HEK293T (cell line): ENCODE data around the gene CKB.
"Not testable (repeated sequence)": the region's sequence is repeated elsewhere in the genome, so short reads cannot be mapped to it uniquely, and the experiment has no call there.

ENCODE experiments used
- CTCF ChIA-PET: fragments of 350-600 bp; formaldehyde crosslinking; extraction: SDS; loops from one replicate; lab custom pipeline; 2021; ENCODE audit warnings: antibody characterized with exemption, inconsistent platforms; lab: Yijun Ruan, JAX
- POLR2A ChIA-PET: fragments of 350-600 bp; formaldehyde crosslinking; extraction: SDS; loops from one replicate; lab custom pipeline; 2020; ENCODE audit warnings: antibody characterized with exemption, inconsistent platforms; lab: Yijun Ruan, JAX
- DNase-seq: peaks from one replicate; pipeline ENCODE4 v3.0.0; 2012; ENCODE audit warnings: mixed read lengths; ENCODE audit errors: extremely low spot score
- ARNT ChIP-seq: fragments of 450-650 bp; IDR thresholded peaks from 2 replicates; pipeline ENCODE4 v1.6.1; 2017; ENCODE audit warnings: mild to moderate bottlenecking
- BHLHE40 ChIP-seq: fragments of 450-650 bp; IDR thresholded peaks from 2 replicates; pipeline ENCODE4 v1.6.1; 2016; ENCODE audit warnings: mild to moderate bottlenecking, moderate library complexity, borderline replicate concordance
- CTBP1 ChIP-seq: fragments of 450-650 bp; IDR thresholded peaks from 2 replicates; pipeline ENCODE4 v1.6.1; 2016; ENCODE audit warnings: borderline replicate concordance
- ELF4 ChIP-seq: fragments of 450-650 bp; IDR thresholded peaks from 2 replicates; pipeline ENCODE4 v1.6.1; 2017; ENCODE audit warnings: antibody characterized with exemption
- FOXA1 ChIP-seq: fragments of 450-650 bp; IDR thresholded peaks from 2 replicates; pipeline ENCODE4 v1.6.1; 2016; ENCODE audit warnings: mild to moderate bottlenecking
- FOXK2 ChIP-seq: fragments of 450-650 bp; IDR thresholded peaks from 2 replicates; pipeline ENCODE4 v1.6.1; 2016; ENCODE audit warnings: mild to moderate bottlenecking
- FOXM1 ChIP-seq: fragments of 450-650 bp; IDR thresholded peaks from 2 replicates; pipeline ENCODE4 v1.6.1; 2017; ENCODE audit warnings: mild to moderate bottlenecking, borderline replicate concordance
- HDGF ChIP-seq: fragments of 450-650 bp; IDR thresholded peaks from 2 replicates; pipeline ENCODE4 v1.6.1; 2017; ENCODE audit warnings: antibody characterized with exemption, borderline replicate concordance
- L3MBTL2 ChIP-seq: fragments of 450-650 bp; conservative IDR thresholded peaks from 2 replicates; pipeline ENCODE4 v1.6.1; 2016; ENCODE audit warnings: mild to moderate bottlenecking
- LEF1 ChIP-seq: fragments of 450-650 bp; IDR thresholded peaks from 2 replicates; pipeline ENCODE4 v1.6.1; 2017; ENCODE audit warnings: mild to moderate bottlenecking, borderline replicate concordance
- NFRKB ChIP-seq: fragments of 450-650 bp; IDR thresholded peaks from 2 replicates; pipeline ENCODE4 v1.6.1; 2016; ENCODE audit warnings: mild to moderate bottlenecking, moderate library complexity
- PKNOX1 ChIP-seq: fragments of 450-650 bp; IDR thresholded peaks from 2 replicates; pipeline ENCODE4 v1.6.1; 2016
- SP1 ChIP-seq: fragments of 450-650 bp; IDR thresholded peaks from 2 replicates; pipeline ENCODE4 v1.6.1; 2017
- SUZ12 ChIP-seq: fragments of 450-650 bp; IDR thresholded peaks from 2 replicates; pipeline ENCODE4 v1.6.1; 2016; ENCODE audit warnings: mild to moderate bottlenecking
- TARDBP ChIP-seq: fragments of 450-650 bp; IDR thresholded peaks from 2 replicates; pipeline ENCODE4 v1.6.1; 2016
- ZNF384 ChIP-seq: fragments of 450-650 bp; IDR thresholded peaks from 2 replicates; pipeline ENCODE4 v1.6.1; 2016

CKB gene

GRCh38 chr14:103516426-103517173 is 6.0 kb downstream of the CKB start:
- no peak for DNase-seq
- ChIA-PET POLR2A (no interaction called here), CTCF (interaction anchor here (2.9 to 3.5 kb wide), 2 partner anchors 30 to 42 kb away, joined by 19 to 26 read pairs; no protein-coding TSS in a partner anchor)
- TF ChIP-seq ARNT: no peak
- TF ChIP-seq FOXA1: no peak
- no peak for TF ChIP-seq CTBP1
- no peak for TF ChIP-seq SP1
- no peak for TF ChIP-seq SUZ12
- no peak for TF ChIP-seq L3MBTL2
- TF ChIP-seq NFRKB: no peak
- no peak for TF ChIP-seq PKNOX1
- no peak for TF ChIP-seq ELF4
- no peak for TF ChIP-seq ZNF384
- no peak for TF ChIP-seq BHLHE40
- TF ChIP-seq TARDBP: no peak
- TF ChIP-seq FOXK2: no peak
- TF ChIP-seq FOXM1: no peak
- TF ChIP-seq HDGF: no peak
- TF ChIP-seq LEF1: no peak

GRCh38 chr14:103514596-103515421 is 7.8 kb downstream of the CKB start:
- POLR2A ChIA-PET: no interaction called here
- CTCF ChIA-PET: interaction anchor here (0.6 kb wide), 1 partner anchor 386 kb away, joined by 4 read pairs; no protein-coding TSS in a partner anchor
- TF ChIP-seq ZNF384 (no peak), SUZ12 (no peak), TARDBP (no peak), CTBP1 (no peak), L3MBTL2 (no peak), HDGF (no peak), ELF4 (no peak), LEF1 (no peak), FOXA1 (no peak), BHLHE40 (no peak), SP1 (no peak), FOXM1 (no peak), ARNT (no peak), PKNOX1 (no peak)
- no peak for DNase-seq

GRCh38 chr14:103512701-103513611 is 9.7 kb downstream of the CKB start:
- DNase-seq: no peak
- ChIA-PET POLR2A (no interaction called here), CTCF (no interaction called here)
- TF ChIP-seq FOXM1 (no peak), SP1 (no peak), TARDBP (no peak), BHLHE40 (no peak), ZNF384 (no peak), LEF1 (no peak), HDGF (no peak), FOXA1 (no peak), CTBP1 (no peak), ARNT (no peak), PKNOX1 (no peak), ELF4 (no peak), L3MBTL2 (no peak), NFRKB (no peak)

- CTCF ChIA-PET: interaction anchor here (0.7 kb wide), 1 partner anchor 9 kb away, joined by 4 read pairs; no protein-coding TSS in a partner anchor
- POLR2A ChIA-PET, DNase-seq: not testable (repeated sequence)
Observed at GRCh38 chr14:103512180-103512579, 10.4 kb downstream of the CKB start.
